Activated T-cell treated with anti-CD3 and anti-CD28 coated beads, Interleukin-2, amount 50 U/mL, for 48 hours (primary cell): ENCODE results near the gene MT1H.
A peak's percentile ranks its signal among the peaks of the same experiment; 100 is the strongest.

Source experiments
- DNase-seq, 2 experiments: peaks; one replicate each; pipeline ENCODE4 v3.0.0-alpha.2; 2020

The MT1H gene

GRCh38 chr16:56636616-56637413 is 32.8 kb upstream of the MT1H start:
- DNase-seq: no peak

- peak; percentile 40 to 45 for DNase-seq
Observed at GRCh38 chr16:56637814-56638750, 31.5 kb upstream of the MT1H start, which contains the start of gene MT1A. Gene MT1A, plus strand, starts transcription at chr16:56638666. Its CDS starts 73 bp downstream, at chr16:56638739.

- DNase-seq: no peak
Observed at GRCh38 chr16:56639045-56639444, 30.6 kb upstream of the MT1H start.

- DNase-seq: no peak
Observed at GRCh38 chr16:56640076-56640475, 29.5 kb upstream of the MT1H start.

GRCh38 chr16:56641166-56641565 is 28.4 kb upstream of the MT1H start:
- no peak for DNase-seq

- DNase-seq: peak; percentile 84 to 88
Observed at GRCh38 chr16:56643080-56643778, 26.4 kb upstream of the MT1H start.

- DNase-seq: no peak
Observed at GRCh38 chr16:56643833-56644232, 25.8 kb upstream of the MT1H start.

- no peak for DNase-seq
Observed at GRCh38 chr16:56645311-56645710, 24.3 kb upstream of the MT1H start.

- no peak for DNase-seq
Observed at GRCh38 chr16:56645838-56646237, 23.8 kb upstream of the MT1H start.

GRCh38 chr16:56647641-56648431 is 21.8 kb upstream of the MT1H start:
- DNase-seq: no peak

- DNase-seq: no peak
Observed at GRCh38 chr16:56649271-56649670, 20.3 kb upstream of the MT1H start.

GRCh38 chr16:56649820-56650219 is 19.8 kb upstream of the MT1H start:
- DNase-seq: no peak

GRCh38 chr16:56651586-56651985 is 18.0 kb upstream of the MT1H start, which contains the start of gene MT1B:
Gene MT1B, plus strand, starts transcription at chr16:56651886. Its CDS starts 68 bp downstream, at chr16:56651954.
- DNase-seq: no peak

GRCh38 chr16:56652600-56652999 is 17.0 kb upstream of the MT1H start:
- no peak for DNase-seq

GRCh38 chr16:56653218-56653617 is 16.4 kb upstream of the MT1H start:
- DNase-seq: no peak

GRCh38 chr16:56657555-56658326 is 11.9 kb upstream of the MT1H start, which contains the start of gene MT1F:
Gene MT1F, plus strand, starts transcription at chr16:56657959. Its CDS starts 100 bp downstream, at chr16:56658059.
- DNase-seq: peak; percentile 85 to 86

GRCh38 chr16:56658327-56658875 is 11.2 kb upstream of the MT1H start:
- no peak for DNase-seq

GRCh38 chr16:56662357-56663354 is 7.0 kb upstream of the MT1H start:
- peak; percentile 60 to 67 for DNase-seq

GRCh38 chr16:56664506-56664905 is 5.1 kb upstream of the MT1H start:
- no peak for DNase-seq
